A549 (cell line): ENCODE results near the gene BET1L. TPM values are rescaled to one million over a fixed set of nuclear protein-coding genes. Genes with fewer than 3 reads are reported as not detected.

Experiments
- ATAC-seq, 2 experiments: fragments of 200-7000 bp in 1 of 2; fragments of >200 bp in 1 of 2; cut with Nextera tagmentation in 1 of 2; cut with Tn5 transposase in 1 of 2; 3 replicates each; pipeline versions ENCODE4 v1.8.0 to v1.9.1; 2018 to 2020; ENCODE audit warnings: mild to moderate bottlenecking in 1 of 2, moderate library complexity in 1 of 2
- CTCF ChIA-PET: fragments of 300-600 bp; sonication (Branson Sonifier 250); formaldehyde crosslinking; extraction: SDS; loops from one replicate; lab custom pipeline; 2021; ENCODE audit warnings: antibody characterized with exemption, inconsistent platforms; lab: Yijun Ruan, JAX
- POLR2A ChIA-PET: fragments of 350-600 bp; formaldehyde crosslinking; extraction: SDS; loops from one replicate; lab custom pipeline; 2021; ENCODE audit warnings: antibody characterized with exemption, inconsistent platforms; lab: Yijun Ruan, JAX
- DNase-seq, 2 experiments: peaks; one replicate each; pipeline versions ENCODE4 v3.0.0 to v3.0.0-alpha.2; 2011 to 2016; ENCODE audit warnings: low read depth in 1 of 2, low spot score in 1 of 2
- FAIRE-seq: peaks from 2 replicates; lab custom pipeline; 2011; peaks lifted over from hg19 to GRCh38; lab: Jason Lieb, UNC
- H3K27ac ChIP-seq, 2 experiments: fragments of >200 bp; sonication (Bioruptor Twin); formaldehyde crosslinking; 3 replicates each; pipeline ENCODE4 v1.5.1; 2016 to 2017
- H3K4me1 ChIP-seq: fragments of >200 bp; sonication (Bioruptor Twin); formaldehyde crosslinking; 3 replicates; pipeline ENCODE4 v1.6.1; 2016
- H3K4me2 ChIP-seq: fragments of >200 bp; sonication (Bioruptor Twin); formaldehyde crosslinking; 3 replicates; pipeline ENCODE4 v1.6.1; 2016
- H3K4me3 ChIP-seq: fragments of >200 bp; sonication (Bioruptor Twin); formaldehyde crosslinking; 3 replicates; pipeline ENCODE4 v1.5.1; 2016
- H3K9me3 ChIP-seq: fragments of >200 bp; sonication (Bioruptor Twin); formaldehyde crosslinking; 3 replicates; pipeline ENCODE4 v1.6.1; 2016
- BHLHE40 ChIP-seq: IDR thresholded peaks from 2 replicates; pipeline ENCODE4 v1.6.1; 2012; ENCODE audit warnings: low read depth, low read length, inconsistent platforms
- EHF ChIP-seq: fragments of 250-450 bp; sonication (Bioruptor Pico); IDR thresholded peaks from 2 replicates; pipeline ENCODE4 v1.5.0; 2020; ENCODE audit warnings: mild to moderate bottlenecking
- FOSB ChIP-seq: fragments of 250-450 bp; sonication (Bioruptor Pico); IDR thresholded peaks from 2 replicates; pipeline ENCODE4 v1.5.0; 2020; ENCODE audit warnings: mild to moderate bottlenecking, moderate library complexity
- FOSL2 ChIP-seq, 2 experiments: fragments of 450-650 bp in 1 of 2; fragments of >200 bp in 1 of 2; sonication (Bioruptor Twin) in 1 of 2; formaldehyde crosslinking; IDR thresholded peaks; 2 replicates each; pipeline versions ENCODE4 v1.5.0 to v1.6.1; 2016 to 2020; ENCODE audit warnings: mild to moderate bottlenecking in 1 of 2, moderate library complexity in 1 of 2
- HEYL ChIP-seq: fragments of 250-450 bp; sonication (Bioruptor Pico); IDR thresholded peaks from 2 replicates; pipeline ENCODE4 v1.8.0; 2021; ENCODE audit warnings: mild to moderate bottlenecking, moderate library complexity
- HOXA7 ChIP-seq: fragments of 250-450 bp; sonication (Bioruptor Pico); IDR thresholded peaks from 2 replicates; pipeline ENCODE4 v1.5.0; 2020; ENCODE audit warnings: mild to moderate bottlenecking, moderate library complexity
- HOXB5 ChIP-seq: fragments of 250-450 bp; sonication (Bioruptor Pico); IDR thresholded peaks from 2 replicates; pipeline ENCODE4 v1.5.0; 2020; ENCODE audit warnings: mild to moderate bottlenecking, moderate library complexity
- NPAS2 ChIP-seq: fragments of 250-450 bp; sonication (Bioruptor Pico); IDR thresholded peaks from 2 replicates; pipeline ENCODE4 v1.8.0; 2022; ENCODE audit warnings: mild to moderate bottlenecking, moderate library complexity, borderline replicate concordance
- POLR2AphosphoS2 ChIP-seq: conservative IDR thresholded peaks from 2 replicates; pipeline ENCODE4 v1.6.1; 2012; ENCODE audit warnings: low read length, improper control_type of control experiment, inconsistent platforms
- TFCP2L1 ChIP-seq: fragments of 250-450 bp; sonication (Bioruptor Pico); IDR thresholded peaks from 2 replicates; pipeline ENCODE4 v1.5.0; 2021; ENCODE audit warnings: mild to moderate bottlenecking
- ZC3H11A ChIP-seq: fragments of 450-650 bp; IDR thresholded peaks from 2 replicates; pipeline ENCODE4 v1.6.1; 2014; ENCODE audit warnings: antibody characterized with exemption, mild to moderate bottlenecking
- ZNF302 ChIP-seq: fragments of 250-450 bp; sonication (Bioruptor Pico); IDR thresholded peaks from 2 replicates; pipeline ENCODE4 v1.9.0; 2021; ENCODE audit warnings: inconsistent platforms, mild to moderate bottlenecking, moderate library complexity
- WGBS: methylation state at CpG from one replicate; pipeline ENCODE4 v1.1.6; 2017; ENCODE audit errors: missing lambda C conversion rate; 5-methylcytosine and 5-hydroxymethylcytosine counted together
- polyA plus RNA-seq, 4 experiments: library from polyadenylated mRNA; depleted of rRNA in 3 of 4; stranded (reverse); fragments of >200 nt; fragmentation: RNase III in 1 of 4; extraction: RNeasy Plus Mini Kit Qiagen cat#74134 plus additional on column Dnase treatment in 1 of 4; gene quantifications; 2 replicates in 3 of 4; 3 replicates in 1 of 4; pipeline ENCODE4 v1.2.3, GENCODE V29; 2011 to 2017
- TF ChIP-seq, protein P1 (sequence below): fragments of 250-450 bp; sonication (Bioruptor Pico); IDR thresholded peaks from 2 replicates; pipeline ENCODE4 v1.5.0; 2021; ENCODE audit warnings: mild to moderate bottlenecking, moderate library complexity, borderline replicate concordance
- TF ChIP-seq, protein P2 (sequence below): fragments of >200 bp; sonication (Bioruptor Twin); formaldehyde crosslinking; IDR thresholded peaks from 3 replicates; pipeline ENCODE4 v1.5.1; 2016
- TF ChIP-seq, protein P3 (sequence below): fragments of 450-650 bp; IDR thresholded peaks from 2 replicates; pipeline ENCODE4 v1.6.1; 2014; ENCODE audit warnings: antibody characterized with exemption
- TF ChIP-seq, protein P4 (sequence below): fragments of 150-350 bp; IDR thresholded peaks from 2 replicates; pipeline ENCODE4 v1.6.1; 2014; ENCODE audit warnings: low read depth, mild to moderate bottlenecking, low read length

BET1L gene
- polyA plus RNA-seq, 2 of the 4 experiments (the other 2 are of a cell fraction), result 28.5 to 44.5 TPM

DNA sequence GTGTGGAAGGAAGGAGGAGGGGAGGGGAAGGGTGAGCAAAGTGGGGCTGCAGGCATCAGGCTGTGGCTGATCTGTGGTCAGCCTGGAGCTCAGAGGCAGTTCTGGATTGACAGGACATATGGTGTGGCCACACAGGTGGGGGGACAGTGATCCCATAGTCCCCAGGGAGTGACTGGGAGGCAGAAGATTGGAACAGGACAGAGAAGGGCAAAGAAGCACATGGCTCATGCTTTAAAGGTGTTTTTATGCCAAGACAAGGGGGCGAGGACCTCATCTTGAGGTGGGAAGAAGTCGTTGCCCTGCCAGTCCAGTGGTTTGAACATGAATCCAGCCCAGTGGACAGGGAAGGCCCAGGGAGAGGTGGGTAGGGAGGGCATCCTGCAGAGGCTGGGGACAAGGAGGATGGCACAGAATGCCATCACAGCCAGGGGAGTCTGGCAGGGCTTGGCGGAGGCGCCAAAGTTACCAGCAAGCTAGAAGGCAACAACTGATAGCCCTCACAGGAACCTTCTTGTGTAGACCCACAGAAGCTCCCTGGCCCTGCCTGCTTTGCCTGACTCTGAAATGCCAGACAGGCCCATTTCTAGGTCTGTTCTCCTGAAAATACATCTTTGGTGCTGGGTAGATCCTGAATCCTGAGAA is 3.1 kb downstream of the BET1L start:
- FAIRE-seq (no peak), DNase-seq (no peak), ATAC-seq (no peak)
- H3K4me2 ChIP-seq, result no peak overlapping the region
- 99% methylated on average over 4 of the region's 4 CpGs for whole genome bisulfite sequencing
- POLR2A ChIA-PET, result no interaction called here
- no peak overlapping the region for H3K4me3 ChIP-seq
- H3K27ac ChIP-seq, result no peak overlapping the region
- no peak for TF ChIP-seq HOXB5 (CRISPR knock-in tag)
- no peaks in the 10 kb centered on the region for H3K9me3 ChIP-seq
- CTCF ChIA-PET, result interaction anchor here (1.4 kb wide), 1 partner anchor 25 kb away, joined by 3 read pairs; no protein-coding TSS in a partner anchor
- peaks cover 10% of the 10 kb centered on the region; the same call in 1 of the 3 replicates for H3K4me1 ChIP-seq

DNA sequence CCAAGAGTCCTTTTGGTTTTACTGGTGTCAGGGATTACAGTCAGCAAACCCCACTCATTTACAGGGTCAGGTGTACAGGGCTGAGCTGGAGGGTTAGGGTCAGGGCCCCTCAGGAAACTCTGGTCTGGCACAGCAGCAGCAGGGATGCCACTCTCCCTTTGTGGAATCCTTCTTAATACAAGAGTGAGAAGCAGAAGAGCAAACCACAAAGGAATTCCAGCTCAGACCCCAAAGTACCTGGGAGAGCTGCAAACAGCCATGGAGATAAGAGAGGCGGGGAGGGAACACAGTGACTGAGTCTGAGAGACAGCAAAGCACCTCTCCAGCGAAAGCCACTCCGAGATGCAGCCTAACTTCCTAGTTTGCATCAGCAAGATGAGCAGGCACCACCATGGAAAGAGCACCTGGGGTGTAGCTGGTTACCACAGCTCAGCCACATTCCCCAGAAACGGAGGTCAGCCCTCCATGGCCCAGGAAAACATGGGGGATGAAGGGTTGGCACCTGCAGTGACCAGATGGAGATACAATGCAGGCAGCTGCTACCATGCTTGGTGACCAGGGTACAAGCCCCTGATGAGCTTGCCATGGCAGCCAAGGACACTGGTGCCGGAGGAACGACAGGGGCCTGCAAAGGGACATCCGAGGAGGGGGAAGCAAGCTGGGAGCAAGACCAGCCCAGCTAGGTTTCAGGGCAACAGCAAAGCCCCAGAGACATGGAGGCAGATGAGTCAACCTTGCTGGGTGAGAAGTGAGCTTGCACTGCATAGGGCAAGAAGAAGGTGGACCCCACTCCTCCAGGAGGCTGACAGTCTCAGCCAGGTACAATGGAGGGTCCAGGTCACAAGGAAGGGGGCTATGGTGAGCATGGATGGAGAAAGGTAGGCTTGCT is 3.9 kb downstream of the BET1L start:
- FAIRE-seq (no peak), ATAC-seq (no peak), DNase-seq (no peak)
- ChIA-PET CTCF (interaction anchor here (1.4 kb wide), 1 partner anchor 25 kb away, joined by 3 read pairs; no protein-coding TSS in a partner anchor), POLR2A (no interaction called here)
- Histone ChIP-seq H3K4me3 (no peak overlapping the region), H3K4me2 (no peak overlapping the region), H3K9me3 (no peaks in the 10 kb centered on the region), H3K4me1 (peaks cover 10% of the 10 kb centered on the region; the same call in 1 of the 3 replicates), H3K27ac (no peak overlapping the region)
- TF ChIP-seq, protein P1, sequence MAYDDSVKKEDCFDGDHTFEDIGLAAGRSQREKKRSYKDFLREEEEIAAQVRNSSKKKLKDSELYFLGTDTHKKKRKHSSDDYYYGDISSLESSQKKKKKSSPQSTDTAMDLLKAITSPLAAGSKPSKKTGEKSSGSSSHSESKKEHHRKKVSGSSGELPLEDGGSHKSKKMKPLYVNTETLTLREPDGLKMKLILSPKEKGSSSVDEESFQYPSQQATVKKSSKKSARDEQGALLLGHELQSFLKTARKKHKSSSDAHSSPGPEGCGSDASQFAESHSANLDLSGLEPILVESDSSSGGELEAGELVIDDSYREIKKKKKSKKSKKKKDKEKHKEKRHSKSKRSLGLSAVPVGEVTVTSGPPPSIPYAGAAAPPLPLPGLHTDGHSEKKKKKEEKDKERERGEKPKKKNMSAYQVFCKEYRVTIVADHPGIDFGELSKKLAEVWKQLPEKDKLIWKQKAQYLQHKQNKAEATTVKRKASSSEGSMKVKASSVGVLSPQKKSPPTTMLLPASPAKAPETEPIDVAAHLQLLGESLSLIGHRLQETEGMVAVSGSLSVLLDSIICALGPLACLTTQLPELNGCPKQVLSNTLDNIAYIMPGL, result no peak
- TF ChIP-seq, protein P2, sequence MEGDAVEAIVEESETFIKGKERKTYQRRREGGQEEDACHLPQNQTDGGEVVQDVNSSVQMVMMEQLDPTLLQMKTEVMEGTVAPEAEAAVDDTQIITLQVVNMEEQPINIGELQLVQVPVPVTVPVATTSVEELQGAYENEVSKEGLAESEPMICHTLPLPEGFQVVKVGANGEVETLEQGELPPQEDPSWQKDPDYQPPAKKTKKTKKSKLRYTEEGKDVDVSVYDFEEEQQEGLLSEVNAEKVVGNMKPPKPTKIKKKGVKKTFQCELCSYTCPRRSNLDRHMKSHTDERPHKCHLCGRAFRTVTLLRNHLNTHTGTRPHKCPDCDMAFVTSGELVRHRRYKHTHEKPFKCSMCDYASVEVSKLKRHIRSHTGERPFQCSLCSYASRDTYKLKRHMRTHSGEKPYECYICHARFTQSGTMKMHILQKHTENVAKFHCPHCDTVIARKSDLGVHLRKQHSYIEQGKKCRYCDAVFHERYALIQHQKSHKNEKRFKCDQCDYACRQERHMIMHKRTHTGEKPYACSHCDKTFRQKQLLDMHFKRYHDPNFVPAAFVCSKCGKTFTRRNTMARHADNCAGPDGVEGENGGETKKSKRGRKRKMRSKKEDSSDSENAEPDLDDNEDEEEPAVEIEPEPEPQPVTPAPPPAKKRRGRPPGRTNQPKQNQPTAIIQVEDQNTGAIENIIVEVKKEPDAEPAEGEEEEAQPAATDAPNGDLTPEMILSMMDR, result no peak
- TF ChIP-seq BHLHE40 (no peak), HOXA7 (CRISPR knock-in tag) (no peak), NPAS2 (CRISPR knock-in tag) (no peak), FOSL2 (IDR thresholded peaks at IDR 0.05) (no peak), FOSL2 (CRISPR knock-in tag; IDR thresholded peaks at IDR 0.05) (no peak), POLR2AphosphoS2 (no peak), TFCP2L1 (CRISPR knock-in tag) (no peak), EHF (CRISPR knock-in tag) (no peak)
- TF ChIP-seq, protein P3, sequence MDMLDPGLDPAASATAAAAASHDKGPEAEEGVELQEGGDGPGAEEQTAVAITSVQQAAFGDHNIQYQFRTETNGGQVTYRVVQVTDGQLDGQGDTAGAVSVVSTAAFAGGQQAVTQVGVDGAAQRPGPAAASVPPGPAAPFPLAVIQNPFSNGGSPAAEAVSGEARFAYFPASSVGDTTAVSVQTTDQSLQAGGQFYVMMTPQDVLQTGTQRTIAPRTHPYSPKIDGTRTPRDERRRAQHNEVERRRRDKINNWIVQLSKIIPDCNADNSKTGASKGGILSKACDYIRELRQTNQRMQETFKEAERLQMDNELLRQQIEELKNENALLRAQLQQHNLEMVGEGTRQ, result no peak
- 95% methylated on average over 6 of the region's 7 CpGs for WGBS

DNA sequence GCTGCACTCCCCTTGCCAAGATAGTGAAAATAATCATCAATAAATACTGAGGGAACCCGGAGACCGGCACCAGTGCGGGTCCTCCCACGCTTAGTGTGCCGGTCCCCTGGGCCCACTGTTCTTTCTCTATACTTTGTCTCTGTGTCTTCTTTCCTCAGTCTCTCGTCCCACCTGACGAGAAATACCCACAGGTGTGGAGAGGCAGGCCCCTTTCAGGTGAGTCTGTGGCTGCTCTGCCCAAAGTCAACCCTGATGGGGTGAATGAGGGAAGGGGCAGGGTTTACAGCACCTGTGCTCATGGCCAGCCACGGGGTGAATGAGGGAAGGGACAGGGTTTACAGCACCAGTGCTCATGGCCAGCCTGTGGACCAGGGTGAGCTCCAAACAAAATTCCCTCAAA is 4.7 kb downstream of the BET1L start:
- DNase-seq, result no peak
- no peak for ATAC-seq
- ChIA-PET POLR2A (no interaction called here), CTCF (no interaction called here)
- no peak overlapping the region for H3K27ac ChIP-seq
- no peak for FAIRE-seq
- H3K9me3 ChIP-seq, result no peaks in the 10 kb centered on the region
- TF ChIP-seq HEYL (CRISPR knock-in tag), result no peak
- no peak for TF ChIP-seq ZNF302 (CRISPR knock-in tag)
- no peak for TF ChIP-seq ZC3H11A
- no peak for TF ChIP-seq EHF (CRISPR knock-in tag)
- TF ChIP-seq, protein P4, sequence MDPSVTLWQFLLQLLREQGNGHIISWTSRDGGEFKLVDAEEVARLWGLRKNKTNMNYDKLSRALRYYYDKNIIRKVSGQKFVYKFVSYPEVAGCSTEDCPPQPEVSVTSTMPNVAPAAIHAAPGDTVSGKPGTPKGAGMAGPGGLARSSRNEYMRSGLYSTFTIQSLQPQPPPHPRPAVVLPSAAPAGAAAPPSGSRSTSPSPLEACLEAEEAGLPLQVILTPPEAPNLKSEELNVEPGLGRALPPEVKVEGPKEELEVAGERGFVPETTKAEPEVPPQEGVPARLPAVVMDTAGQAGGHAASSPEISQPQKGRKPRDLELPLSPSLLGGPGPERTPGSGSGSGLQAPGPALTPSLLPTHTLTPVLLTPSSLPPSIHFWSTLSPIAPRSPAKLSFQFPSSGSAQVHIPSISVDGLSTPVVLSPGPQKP, result no peak
- TF ChIP-seq FOSB, result no peak
- H3K4me2 ChIP-seq, result no peak overlapping the region
- H3K4me1 ChIP-seq, result peaks cover 10% of the 10 kb centered on the region; the same call in 1 of the 3 replicates
- 90% methylated on average over 8 of the region's 8 CpGs for WGBS
- no peak overlapping the region for H3K4me3 ChIP-seq
